Nephron (organoid): Measurements from ENCODE around the gene CAMTA1.

Experiments
- H3K27ac Mint-ChIP-seq, 3 experiments: 2 replicates each; pipeline ENCODE4 v1.8.0; 2020; ENCODE audit warnings: mixed read lengths in 3 of 3, mild to moderate bottlenecking in 2 of 3, moderate library complexity in 1 of 3
- H3K27me3 Mint-ChIP-seq: 2 replicates; pipeline ENCODE4 v1.8.0; 2021; ENCODE audit warnings: low read depth, mild to moderate bottlenecking, moderate library complexity, mixed read lengths
- H3K36me3 Mint-ChIP-seq: 2 replicates; pipeline ENCODE4 v1.8.0; 2020; ENCODE audit warnings: low read depth, mixed read lengths
- H3K4me1 Mint-ChIP-seq: 2 replicates; pipeline ENCODE4 v1.8.0; 2020; ENCODE audit warnings: mixed read lengths
- H3K4me3 Mint-ChIP-seq, 3 experiments: 2 replicates each; pipeline ENCODE4 v1.8.0; 2020; ENCODE audit warnings: mild to moderate bottlenecking in 3 of 3, mixed read lengths in 3 of 3, moderate library complexity in 2 of 3
- H3K9me3 Mint-ChIP-seq: 2 replicates; pipeline ENCODE4 v1.8.0; 2020; ENCODE audit warnings: mixed read lengths
- CTCF ChIP-seq, 3 experiments: fragments of 200-600 bp; sonication (generic); IDR thresholded peaks; one replicate each; pipeline ENCODE4 v1.5.0; 2021; ENCODE audit warnings: antibody characterized with exemption in 3 of 3; ENCODE audit not compliant: unreplicated experiment in 3 of 3

The CAMTA1 gene

DNA sequence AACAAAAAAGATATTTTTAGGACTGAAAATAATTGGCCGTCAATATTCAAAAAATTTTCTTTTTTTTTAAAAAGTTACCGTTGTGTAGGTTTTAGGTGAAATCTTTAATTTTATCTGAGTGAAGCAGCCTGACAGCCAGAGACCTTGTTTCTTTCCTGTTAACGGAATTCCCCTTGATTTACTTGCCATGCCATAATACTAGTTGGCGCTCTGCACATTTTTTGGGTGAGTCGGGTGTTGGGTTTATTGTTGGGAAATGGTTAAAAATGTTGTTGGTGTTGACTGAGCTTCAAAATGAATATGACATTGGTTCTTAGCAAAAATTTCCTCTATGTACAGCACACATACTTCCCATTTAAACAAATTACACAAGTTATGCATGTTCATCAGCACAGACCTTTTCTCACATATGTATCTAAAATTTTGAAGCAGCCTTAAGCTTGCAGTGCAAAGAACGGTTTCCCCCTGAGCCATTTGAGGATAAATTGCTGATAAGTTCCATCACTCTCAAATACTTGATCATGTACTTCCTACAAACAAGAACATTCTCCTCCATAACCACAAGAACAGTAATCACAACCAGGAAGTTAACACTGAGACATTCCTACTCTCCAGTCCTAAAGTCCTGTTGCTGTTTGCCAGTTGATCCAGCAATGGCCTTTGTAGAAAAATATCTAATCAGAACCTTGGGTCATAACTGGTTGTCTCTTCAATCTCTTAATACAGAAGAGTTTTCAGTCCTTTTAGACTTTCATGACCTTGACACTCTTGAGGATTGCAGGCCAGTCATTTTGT is 34.2 kb downstream of the CAMTA1 start:
- TF ChIP-seq CTCF (IDR thresholded peaks at IDR 0.05; ENCODE audit: unreplicated experiment in 3 of 3) = no peak
- no peak overlapping the region for H3K4me3 Mint-ChIP-seq
- H3K36me3 Mint-ChIP-seq = peaks cover 4% of the 10 kb centered on the region
- no peaks in the 10 kb centered on the region for H3K27me3 Mint-ChIP-seq
- peak overlapping the region; percentile 5 to 67 (median 32) for H3K27ac Mint-ChIP-seq
- H3K9me3 Mint-ChIP-seq = no peaks in the 10 kb centered on the region
- H3K4me1 Mint-ChIP-seq = peaks cover 46% of the 10 kb centered on the region

- H3K4me1 Mint-ChIP-seq = peaks cover 55% of the 10 kb centered on the region
- no peaks in the 10 kb centered on the region for H3K9me3 Mint-ChIP-seq
- peaks cover 6% of the 10 kb centered on the region for H3K36me3 Mint-ChIP-seq
- TF ChIP-seq CTCF (IDR thresholded peaks at IDR 0.05; ENCODE audit: unreplicated experiment in 3 of 3) = no peak
- no peaks in the 10 kb centered on the region for H3K27me3 Mint-ChIP-seq
- peak overlapping the region; percentile 2 to 78 (median 67) for H3K27ac Mint-ChIP-seq
- H3K4me3 Mint-ChIP-seq = no peak overlapping the region
Measured at GRCh38 chr1:6820899-6821298, 35.6 kb downstream of the CAMTA1 start.

DNA sequence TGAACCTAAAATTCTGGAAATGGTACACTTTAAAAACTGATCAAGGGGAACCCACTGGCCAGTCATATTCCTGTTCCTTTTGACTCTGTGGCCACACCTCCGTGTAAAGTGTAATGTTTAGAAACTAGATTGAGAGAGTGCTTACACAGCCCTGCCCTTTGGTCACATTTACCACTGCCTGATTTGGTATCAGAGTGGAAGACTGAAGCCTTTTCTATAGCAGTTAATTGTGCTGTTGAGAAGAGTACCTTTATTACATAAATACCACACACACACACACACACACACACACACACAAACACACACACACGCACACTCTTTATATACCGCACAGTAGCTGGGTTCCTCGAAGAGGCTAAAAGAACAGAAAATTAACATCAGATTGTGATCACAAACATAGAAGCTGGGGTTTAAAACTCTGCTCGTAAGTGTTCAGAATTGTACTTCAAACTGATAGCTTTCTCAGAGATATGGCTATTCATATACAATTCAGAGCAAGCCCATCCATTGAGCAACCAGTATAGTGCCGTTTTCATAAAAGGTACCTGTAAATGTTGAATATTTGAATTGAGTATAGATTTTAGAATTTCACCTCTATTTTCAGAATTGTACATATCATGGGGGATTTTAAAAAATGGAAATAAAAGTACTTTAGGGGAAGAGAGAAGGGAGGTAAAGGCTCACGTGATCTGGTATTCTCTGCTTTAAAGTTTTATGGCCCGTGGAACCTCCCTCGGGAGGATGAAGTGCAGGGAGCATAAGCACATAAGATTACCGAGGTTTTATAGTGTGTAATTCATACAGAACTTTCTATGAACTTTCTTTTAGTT is 37.5 kb downstream of the CAMTA1 start:
- no peaks in the 10 kb centered on the region for H3K9me3 Mint-ChIP-seq
- H3K27ac Mint-ChIP-seq = peak overlapping the region; percentile 85 to 95 (median 89)
- peaks cover 67% of the 10 kb centered on the region for H3K4me1 Mint-ChIP-seq
- no peaks in the 10 kb centered on the region for H3K27me3 Mint-ChIP-seq
- no peak for TF ChIP-seq CTCF (IDR thresholded peaks at IDR 0.05; ENCODE audit: unreplicated experiment in 3 of 3)
- H3K36me3 Mint-ChIP-seq = peaks cover 14% of the 10 kb centered on the region
- H3K4me3 Mint-ChIP-seq = peak overlapping the region; percentile 31 to 63 (median 42)

GRCh38 chr1:6823793-6824192 is 38.5 kb downstream of the CAMTA1 start:
- no peaks in the 10 kb centered on the region for H3K9me3 Mint-ChIP-seq
- H3K27me3 Mint-ChIP-seq = no peaks in the 10 kb centered on the region
- H3K27ac Mint-ChIP-seq = peak overlapping the region; percentile 85 to 95 (median 89)
- H3K4me3 Mint-ChIP-seq = no peak overlapping the region
- H3K4me1 Mint-ChIP-seq = peaks cover 69% of the 10 kb centered on the region
- H3K36me3 Mint-ChIP-seq = peaks cover 17% of the 10 kb centered on the region
- no peak for TF ChIP-seq CTCF (IDR thresholded peaks at IDR 0.05; ENCODE audit: unreplicated experiment in 3 of 3)

DNA sequence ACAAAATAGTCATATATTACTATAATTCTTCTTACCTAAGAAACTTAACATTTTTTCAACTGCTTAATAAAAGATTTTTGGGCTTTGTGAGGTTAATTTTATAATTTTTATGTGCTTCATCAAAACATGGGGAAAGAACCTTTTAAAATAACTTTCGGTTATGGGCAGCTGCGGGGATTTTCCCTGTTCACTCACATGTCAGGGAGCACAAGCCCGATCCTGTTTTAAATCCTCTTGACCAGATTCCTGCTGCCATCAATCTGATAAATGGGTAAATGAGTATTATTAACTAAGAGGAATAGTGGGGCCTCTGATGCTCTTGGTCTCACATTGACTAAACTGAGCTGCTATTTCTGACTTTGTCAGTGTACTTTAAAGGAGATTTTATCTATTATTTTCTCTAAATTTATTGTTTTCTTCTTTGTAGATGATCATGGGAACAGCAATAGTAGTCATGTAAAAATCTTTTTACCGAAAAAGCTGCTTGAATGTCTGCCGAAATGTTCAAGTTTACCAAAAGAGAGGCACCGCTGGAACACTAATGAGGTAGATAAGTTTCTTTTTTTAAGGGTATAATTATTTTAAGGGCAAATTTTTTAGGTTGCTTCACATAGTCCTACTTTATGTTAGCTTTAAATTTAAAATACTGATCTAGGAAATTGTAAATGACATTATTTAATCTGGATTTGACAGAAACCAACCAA is 39.6 kb downstream of the CAMTA1 start:
- no peak overlapping the region for H3K4me3 Mint-ChIP-seq
- peaks cover 68% of the 10 kb centered on the region for H3K4me1 Mint-ChIP-seq
- H3K27ac Mint-ChIP-seq = peak overlapping the region; percentile 54 to 85 (median 83)
- H3K9me3 Mint-ChIP-seq = no peaks in the 10 kb centered on the region
- H3K27me3 Mint-ChIP-seq = no peaks in the 10 kb centered on the region
- H3K36me3 Mint-ChIP-seq = peaks cover 25% of the 10 kb centered on the region
- no peak for TF ChIP-seq CTCF (IDR thresholded peaks at IDR 0.05; ENCODE audit: unreplicated experiment in 3 of 3)
